ENCODE measurements around the gene CHCHD6.

CHCHD6 gene

DNA sequence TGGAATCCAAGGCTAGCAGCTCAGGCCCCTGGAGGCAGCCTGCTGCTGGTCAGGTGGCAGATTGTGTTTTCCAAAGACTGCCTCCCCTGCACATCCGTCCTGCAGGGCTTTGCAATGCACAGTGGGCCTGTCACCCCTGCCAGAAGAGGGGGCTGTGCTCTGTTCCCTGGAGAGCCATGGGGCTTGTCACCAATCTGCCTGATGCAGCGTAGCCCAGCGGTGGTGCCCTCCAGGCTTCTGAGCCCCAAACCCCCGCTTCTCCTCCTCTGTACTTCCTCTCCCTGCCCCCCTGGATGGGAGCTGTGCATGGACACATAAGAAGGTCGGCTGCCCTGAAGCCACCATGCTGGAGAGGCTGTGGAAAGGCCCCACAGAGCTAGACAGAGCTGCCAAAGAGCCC is 268.8 kb downstream of the CHCHD6 start:
- Histone ChIP-seq H3K4me1 (ENCODE audit: insufficient read depth, low read length) (no peaks in the 10 kb centered on the region), H3K9me3 (ENCODE audit: insufficient read depth, low read length, severe bottlenecking) (peaks cover 18% of the 10 kb centered on the region), H3K27ac (ENCODE audit: low read length) (no peak overlapping the region), H2AFZ (ENCODE audit: low read depth, low read length) (no peak overlapping the region), H3K4me3 (ENCODE audit: low read depth in 1 of 2, low read length in 2 of 2) (no peak overlapping the region), H4K20me1 (ENCODE audit: insufficient read depth, low read length) (no peaks in the 10 kb centered on the region), H3K79me2 (ENCODE audit: insufficient read depth, low read length) (no peaks in the 10 kb centered on the region), H3K4me2 (ENCODE audit: insufficient read depth, low read length) (no peak overlapping the region), H3K9ac (ENCODE audit: low read depth, low read length) (no peak overlapping the region), H3K36me3 (ENCODE audit: insufficient read depth, low read length) (no peaks in the 10 kb centered on the region), H3K27me3 (ENCODE audit: insufficient read depth, low read length, poor library complexity) (no peaks in the 10 kb centered on the region)
- no peak for DNase-seq
- no peak for ATAC-seq (ENCODE audit: insufficient read depth, low read depth)
- TF ChIP-seq, protein P1, sequence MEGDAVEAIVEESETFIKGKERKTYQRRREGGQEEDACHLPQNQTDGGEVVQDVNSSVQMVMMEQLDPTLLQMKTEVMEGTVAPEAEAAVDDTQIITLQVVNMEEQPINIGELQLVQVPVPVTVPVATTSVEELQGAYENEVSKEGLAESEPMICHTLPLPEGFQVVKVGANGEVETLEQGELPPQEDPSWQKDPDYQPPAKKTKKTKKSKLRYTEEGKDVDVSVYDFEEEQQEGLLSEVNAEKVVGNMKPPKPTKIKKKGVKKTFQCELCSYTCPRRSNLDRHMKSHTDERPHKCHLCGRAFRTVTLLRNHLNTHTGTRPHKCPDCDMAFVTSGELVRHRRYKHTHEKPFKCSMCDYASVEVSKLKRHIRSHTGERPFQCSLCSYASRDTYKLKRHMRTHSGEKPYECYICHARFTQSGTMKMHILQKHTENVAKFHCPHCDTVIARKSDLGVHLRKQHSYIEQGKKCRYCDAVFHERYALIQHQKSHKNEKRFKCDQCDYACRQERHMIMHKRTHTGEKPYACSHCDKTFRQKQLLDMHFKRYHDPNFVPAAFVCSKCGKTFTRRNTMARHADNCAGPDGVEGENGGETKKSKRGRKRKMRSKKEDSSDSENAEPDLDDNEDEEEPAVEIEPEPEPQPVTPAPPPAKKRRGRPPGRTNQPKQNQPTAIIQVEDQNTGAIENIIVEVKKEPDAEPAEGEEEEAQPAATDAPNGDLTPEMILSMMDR (IDR thresholded peaks at IDR 0.05; ENCODE audit: borderline replicate concordance, extremely low read depth, low read length, poor library complexity, severe bottlenecking): peak; percentile 9
- TF ChIP-seq EZH2 (IDR thresholded peaks at IDR 0.05; ENCODE audit: borderline replicate concordance, low read depth, low read length, severe bottlenecking): no peak

DNA sequence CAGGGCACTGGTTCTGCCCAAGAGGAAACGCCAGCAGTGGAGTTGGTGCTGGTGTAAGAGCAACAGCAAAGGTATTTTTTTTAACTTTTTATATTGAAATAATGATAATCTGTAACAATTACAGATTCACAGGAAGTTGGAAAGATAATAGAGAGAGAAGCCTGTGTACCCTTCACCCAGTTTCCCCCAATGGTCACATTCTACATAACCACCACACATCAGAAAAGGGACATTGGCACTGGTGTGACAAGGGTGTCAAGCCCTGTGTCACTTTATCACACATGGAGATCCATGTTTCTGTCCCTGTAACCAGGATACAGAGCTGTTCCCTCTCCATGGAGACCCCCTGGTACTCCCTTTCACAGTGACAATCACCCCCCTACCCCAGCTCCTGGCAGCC is 269.8 kb downstream of the CHCHD6 start:
- TF ChIP-seq EZH2 (IDR thresholded peaks at IDR 0.05; ENCODE audit: borderline replicate concordance, low read depth, low read length, severe bottlenecking): no peak
- TF ChIP-seq, protein P1 (IDR thresholded peaks at IDR 0.05; ENCODE audit: borderline replicate concordance, extremely low read depth, low read length, poor library complexity, severe bottlenecking): no peak
- no peak for ATAC-seq (ENCODE audit: insufficient read depth, low read depth)
- Histone ChIP-seq H3K4me2 (ENCODE audit: insufficient read depth, low read length) (no peak overlapping the region), H3K4me3 (ENCODE audit: low read depth in 1 of 2, low read length in 2 of 2) (no peak overlapping the region), H3K27ac (ENCODE audit: low read length) (no peak overlapping the region), H3K9me3 (ENCODE audit: insufficient read depth, low read length, severe bottlenecking) (peaks cover 18% of the 10 kb centered on the region), H4K20me1 (ENCODE audit: insufficient read depth, low read length) (no peaks in the 10 kb centered on the region), H3K79me2 (ENCODE audit: insufficient read depth, low read length) (no peaks in the 10 kb centered on the region), H3K36me3 (ENCODE audit: insufficient read depth, low read length) (no peaks in the 10 kb centered on the region), H3K27me3 (ENCODE audit: insufficient read depth, low read length, poor library complexity) (no peaks in the 10 kb centered on the region), H3K4me1 (ENCODE audit: insufficient read depth, low read length) (no peaks in the 10 kb centered on the region), H3K9ac (ENCODE audit: low read depth, low read length) (no peak overlapping the region), H2AFZ (ENCODE audit: low read depth, low read length) (no peak overlapping the region)
- no peak for DNase-seq

- DNase-seq (no peak), ATAC-seq (ENCODE audit: insufficient read depth, low read depth) (no peak)
- H3K4me1 ChIP-seq (ENCODE audit: insufficient read depth, low read length): no peaks in the 10 kb centered on the region
- H3K36me3 ChIP-seq (ENCODE audit: insufficient read depth, low read length): no peaks in the 10 kb centered on the region
- no peak overlapping the region for H3K9ac ChIP-seq (ENCODE audit: low read depth, low read length)
- peaks cover 18% of the 10 kb centered on the region for H3K9me3 ChIP-seq (ENCODE audit: insufficient read depth, low read length, severe bottlenecking)
- H2AFZ ChIP-seq (ENCODE audit: low read depth, low read length): no peak overlapping the region
- H3K4me2 ChIP-seq (ENCODE audit: insufficient read depth, low read length): no peak overlapping the region
- H3K79me2 ChIP-seq (ENCODE audit: insufficient read depth, low read length): no peaks in the 10 kb centered on the region
- H3K27me3 ChIP-seq (ENCODE audit: insufficient read depth, low read length, poor library complexity): no peaks in the 10 kb centered on the region
- TF ChIP-seq, protein P1 (IDR thresholded peaks at IDR 0.05; ENCODE audit: borderline replicate concordance, extremely low read depth, low read length, poor library complexity, severe bottlenecking): no peak
- TF ChIP-seq EZH2 (IDR thresholded peaks at IDR 0.05; ENCODE audit: borderline replicate concordance, low read depth, low read length, severe bottlenecking): no peak
- no peak overlapping the region for H3K4me3 ChIP-seq (ENCODE audit: low read depth in 1 of 2, low read length in 2 of 2)
- H4K20me1 ChIP-seq (ENCODE audit: insufficient read depth, low read length): no peaks in the 10 kb centered on the region
- H3K27ac ChIP-seq (ENCODE audit: low read length): no peak overlapping the region
Observed at GRCh38 chr3:126974756-126975155, 270.7 kb downstream of the CHCHD6 start.

DNA sequence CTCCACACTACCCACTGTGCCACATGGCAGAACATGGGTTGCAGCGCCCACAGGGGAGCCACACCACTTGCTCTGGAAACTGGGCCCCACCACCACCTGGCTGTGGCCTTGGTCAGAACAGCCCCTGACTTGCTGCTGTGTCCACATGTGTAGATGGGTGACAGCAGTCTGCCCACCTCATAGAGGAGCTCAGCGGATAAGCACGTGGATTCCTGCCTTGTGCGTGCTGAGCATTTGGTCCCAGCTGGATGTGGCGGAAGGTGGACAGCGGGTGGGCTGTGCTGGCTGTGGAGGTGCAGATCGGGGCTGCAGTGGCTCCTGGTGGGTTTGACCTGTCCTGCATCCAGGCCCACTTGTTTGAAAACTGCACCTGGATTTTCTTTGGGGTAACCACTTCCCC is 272.9 kb downstream of the CHCHD6 start:
- ATAC-seq (ENCODE audit: insufficient read depth, low read depth): no peak
- no peak overlapping the region for H3K9ac ChIP-seq (ENCODE audit: low read depth, low read length)
- H2AFZ ChIP-seq (ENCODE audit: low read depth, low read length): no peak overlapping the region
- H3K27me3 ChIP-seq (ENCODE audit: insufficient read depth, low read length, poor library complexity): peaks cover 7% of the 10 kb centered on the region
- H3K79me2 ChIP-seq (ENCODE audit: insufficient read depth, low read length): no peaks in the 10 kb centered on the region
- peaks cover 18% of the 10 kb centered on the region for H3K9me3 ChIP-seq (ENCODE audit: insufficient read depth, low read length, severe bottlenecking)
- no peaks in the 10 kb centered on the region for H3K36me3 ChIP-seq (ENCODE audit: insufficient read depth, low read length)
- no peak for TF ChIP-seq EZH2 (IDR thresholded peaks at IDR 0.05; ENCODE audit: borderline replicate concordance, low read depth, low read length, severe bottlenecking)
- TF ChIP-seq, protein P1 (IDR thresholded peaks at IDR 0.05; ENCODE audit: borderline replicate concordance, extremely low read depth, low read length, poor library complexity, severe bottlenecking): no peak
- H3K4me2 ChIP-seq (ENCODE audit: insufficient read depth, low read length): no peak overlapping the region
- H3K4me3 ChIP-seq (ENCODE audit: low read depth in 1 of 2, low read length in 2 of 2): no peak overlapping the region
- no peak for DNase-seq
- H3K27ac ChIP-seq (ENCODE audit: low read length): no peak overlapping the region
- no peaks in the 10 kb centered on the region for H4K20me1 ChIP-seq (ENCODE audit: insufficient read depth, low read length)
- H3K4me1 ChIP-seq (ENCODE audit: insufficient read depth, low read length): peaks cover 4% of the 10 kb centered on the region

All from DND-41 (cell line).